ENCODE measurements around the gene ITLN2. TPM values are rescaled to one million over a fixed set of nuclear protein-coding genes. Genes with fewer than 3 reads are reported as not detected.

ITLN2 gene
- total and polyA plus RNA-seq, 2 experiments from 2014 or later: 8.0 to 12.8 TPM

DNA sequence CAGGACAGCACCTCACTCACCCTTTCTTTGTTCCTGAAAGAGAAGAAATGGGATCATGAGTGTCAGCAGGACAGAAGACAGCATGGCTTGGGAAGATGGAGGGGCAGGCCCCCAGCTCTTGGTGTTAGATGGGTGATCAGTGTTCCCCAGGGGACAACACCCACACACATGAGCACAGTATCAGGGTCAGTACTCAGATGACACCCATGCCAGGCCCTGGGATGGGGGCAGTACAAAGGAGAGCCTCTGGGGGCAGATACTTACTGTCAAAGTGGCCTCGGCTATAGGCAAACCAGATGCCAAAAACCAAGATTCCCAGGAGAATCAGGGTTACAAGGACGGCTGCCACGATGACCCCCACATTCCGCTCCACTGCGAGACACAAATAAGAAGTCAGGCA lies 44.8 kb upstream of the ITLN2 start:
- Mint-ChIP-seq H3K27ac (no peak overlapping the region), H3K9me3 (no peaks in the 10 kb centered on the region; the same call in 2 of the 3 replicates), H3K4me1 (peaks cover 17% of the 10 kb centered on the region), H3K4me3 (no peak overlapping the region), H3K36me3 (ENCODE audit: low read depth) (peaks cover 66% of the 10 kb centered on the region), H3K27me3 (ENCODE audit: insufficient read depth, low read depth, poor library complexity) (peaks cover 17% of the 10 kb centered on the region)
- Histone ChIP-seq H3K36me3 (ENCODE audit: insufficient read depth) (peaks cover 36% of the 10 kb centered on the region), H4K20me1 (replicated peaks; ENCODE audit: insufficient read depth) (peaks cover 39% of the 10 kb centered on the region), H3K4me2 (no peak overlapping the region), H3K27me3 (ENCODE audit: insufficient read depth) (no peaks in the 10 kb centered on the region), H3K4me1 (ENCODE audit: insufficient read depth) (peaks cover 4% of the 10 kb centered on the region; the same call in 1 of the 2 replicates), H3K27ac (ENCODE audit: low read depth) (peak overlapping the region; percentile 59; the same call in 1 of the 2 replicates), H3K79me2 (replicated peaks; ENCODE audit: insufficient read depth) (peaks cover 32% of the 10 kb centered on the region), H3F3A (replicated peaks; ENCODE audit: low read depth) (peaks cover 34% of the 10 kb centered on the region), H3K9me2 (ENCODE audit: insufficient read depth) (no peaks in the 10 kb centered on the region), H3K4me3 (no peak overlapping the region), H2AFZ (no peak overlapping the region)
- ATAC-seq (no peak), DNase-seq (ENCODE audit: low spot score) (no peak)
- TF ChIP-seq EZH2 (IDR thresholded peaks at IDR 0.05; ENCODE audit: low read depth, unreplicated experiment) (no peak), ZNF331 (CRISPR knock-in tag; IDR thresholded peaks at IDR 0.05; ENCODE audit: low read depth) (no peak)
- TF ChIP-seq, protein P1, sequence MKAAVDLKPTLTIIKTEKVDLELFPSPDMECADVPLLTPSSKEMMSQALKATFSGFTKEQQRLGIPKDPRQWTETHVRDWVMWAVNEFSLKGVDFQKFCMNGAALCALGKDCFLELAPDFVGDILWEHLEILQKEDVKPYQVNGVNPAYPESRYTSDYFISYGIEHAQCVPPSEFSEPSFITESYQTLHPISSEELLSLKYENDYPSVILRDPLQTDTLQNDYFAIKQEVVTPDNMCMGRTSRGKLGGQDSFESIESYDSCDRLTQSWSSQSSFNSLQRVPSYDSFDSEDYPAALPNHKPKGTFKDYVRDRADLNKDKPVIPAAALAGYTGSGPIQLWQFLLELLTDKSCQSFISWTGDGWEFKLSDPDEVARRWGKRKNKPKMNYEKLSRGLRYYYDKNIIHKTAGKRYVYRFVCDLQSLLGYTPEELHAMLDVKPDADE (IDR thresholded peaks at IDR 0.05): no peak

DNA sequence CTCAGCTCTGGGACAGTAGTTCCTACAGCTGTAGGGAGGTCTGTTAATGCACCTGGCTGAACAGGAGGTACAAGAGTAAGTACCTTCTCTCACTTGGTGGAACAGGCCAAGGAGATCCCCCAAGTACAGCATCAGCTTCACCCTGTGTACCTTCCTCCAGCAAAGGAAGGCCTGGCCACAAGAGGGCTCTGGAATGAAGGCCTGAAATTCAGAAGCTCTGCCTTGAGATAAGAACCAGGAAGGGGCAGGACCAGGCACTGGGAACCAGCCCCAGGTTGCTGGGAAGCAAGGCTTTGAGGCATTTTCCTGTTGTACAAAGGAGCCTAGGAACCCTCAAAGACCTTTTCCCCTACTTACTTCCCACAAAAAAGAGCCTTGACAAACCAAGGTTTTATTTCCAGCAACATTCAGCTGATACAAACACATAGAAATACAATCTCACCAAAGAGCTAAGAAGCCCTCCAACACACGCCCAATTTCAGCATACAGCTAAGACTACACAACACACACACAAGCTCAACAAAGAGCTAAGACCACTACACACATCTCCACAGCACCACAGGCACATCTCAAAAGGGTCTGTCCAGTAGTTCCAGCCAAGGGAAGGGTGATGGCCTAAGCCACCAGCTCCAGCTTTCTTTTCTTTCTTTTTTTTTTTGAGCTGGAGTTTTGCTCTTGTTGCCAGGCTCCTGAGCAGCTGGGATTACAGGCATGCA lies 42.9 kb upstream of the ITLN2 start:
- no peak overlapping the region for H3K4me3 Mint-ChIP-seq
- peaks cover 17% of the 10 kb centered on the region for H3K27me3 Mint-ChIP-seq (ENCODE audit: insufficient read depth, low read depth, poor library complexity)
- peak overlapping the region; percentile 92 for H3K27ac ChIP-seq (ENCODE audit: low read depth)
- 0 out of 2 replicates have a peak overlapping the region, but pooled peaks have one; percentile 48 for H3K4me2 ChIP-seq
- H3K79me2 ChIP-seq (replicated peaks; ENCODE audit: insufficient read depth): peaks cover 13% of the 10 kb centered on the region
- DNase-seq (ENCODE audit: low spot score): peak; percentile 83
- TF ChIP-seq, protein P2, sequence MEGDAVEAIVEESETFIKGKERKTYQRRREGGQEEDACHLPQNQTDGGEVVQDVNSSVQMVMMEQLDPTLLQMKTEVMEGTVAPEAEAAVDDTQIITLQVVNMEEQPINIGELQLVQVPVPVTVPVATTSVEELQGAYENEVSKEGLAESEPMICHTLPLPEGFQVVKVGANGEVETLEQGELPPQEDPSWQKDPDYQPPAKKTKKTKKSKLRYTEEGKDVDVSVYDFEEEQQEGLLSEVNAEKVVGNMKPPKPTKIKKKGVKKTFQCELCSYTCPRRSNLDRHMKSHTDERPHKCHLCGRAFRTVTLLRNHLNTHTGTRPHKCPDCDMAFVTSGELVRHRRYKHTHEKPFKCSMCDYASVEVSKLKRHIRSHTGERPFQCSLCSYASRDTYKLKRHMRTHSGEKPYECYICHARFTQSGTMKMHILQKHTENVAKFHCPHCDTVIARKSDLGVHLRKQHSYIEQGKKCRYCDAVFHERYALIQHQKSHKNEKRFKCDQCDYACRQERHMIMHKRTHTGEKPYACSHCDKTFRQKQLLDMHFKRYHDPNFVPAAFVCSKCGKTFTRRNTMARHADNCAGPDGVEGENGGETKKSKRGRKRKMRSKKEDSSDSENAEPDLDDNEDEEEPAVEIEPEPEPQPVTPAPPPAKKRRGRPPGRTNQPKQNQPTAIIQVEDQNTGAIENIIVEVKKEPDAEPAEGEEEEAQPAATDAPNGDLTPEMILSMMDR (conservative IDR thresholded peaks at IDR 0.05; ENCODE audit: low read depth in 2 of 2): peak; percentile 53 to 83
- no peak for TF ChIP-seq ZNF331 (CRISPR knock-in tag; IDR thresholded peaks at IDR 0.05; ENCODE audit: low read depth)
- H3K9me3 Mint-ChIP-seq: no peaks in the 10 kb centered on the region; the same call in 2 of the 3 replicates
- ATAC-seq: peak; percentile 93
- H3K27me3 ChIP-seq (ENCODE audit: insufficient read depth): no peaks in the 10 kb centered on the region
- H3K36me3 ChIP-seq (ENCODE audit: insufficient read depth): peaks cover 36% of the 10 kb centered on the region
- no peak overlapping the region for H2AFZ ChIP-seq
- peaks cover 17% of the 10 kb centered on the region for H3K4me1 Mint-ChIP-seq
- H3K4me1 ChIP-seq (ENCODE audit: insufficient read depth): peaks cover 7% of the 10 kb centered on the region; the same call in 1 of the 2 replicates
- H3F3A ChIP-seq (replicated peaks; ENCODE audit: low read depth): peaks cover 34% of the 10 kb centered on the region
- peaks cover 30% of the 10 kb centered on the region for H4K20me1 ChIP-seq (replicated peaks; ENCODE audit: insufficient read depth)
- H3K27ac Mint-ChIP-seq: no peak overlapping the region; the same call in 1 of the 2 replicates
- H3K36me3 Mint-ChIP-seq (ENCODE audit: low read depth): peaks cover 66% of the 10 kb centered on the region
- no peaks in the 10 kb centered on the region for H3K9me2 ChIP-seq (ENCODE audit: insufficient read depth)
- H3K4me3 ChIP-seq: no peak overlapping the region

DNA sequence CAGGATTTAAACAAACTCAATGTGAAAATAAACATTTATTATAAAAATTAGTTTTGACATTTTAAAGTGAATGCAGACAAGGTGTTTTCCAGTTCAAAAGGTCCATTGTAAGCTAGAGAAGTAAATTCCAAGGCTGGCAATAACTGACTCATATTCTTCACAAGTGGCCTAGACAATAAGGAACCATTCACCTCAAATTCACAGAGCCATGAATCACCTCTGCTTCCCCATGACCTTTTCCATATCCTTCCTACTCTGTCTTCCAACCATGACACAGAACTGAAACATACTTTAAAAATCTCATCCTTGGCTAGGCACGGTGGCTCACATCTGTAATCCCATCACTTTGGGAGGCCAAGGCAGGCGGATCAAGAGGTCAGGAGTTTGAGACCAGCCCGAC lies 41.6 kb upstream of the ITLN2 start:
- DNase-seq (ENCODE audit: low spot score): no peak
- peaks cover 59% of the 10 kb centered on the region for H3K36me3 Mint-ChIP-seq (ENCODE audit: low read depth)
- H3K4me1 Mint-ChIP-seq: peaks cover 17% of the 10 kb centered on the region
- H3K4me1 ChIP-seq (ENCODE audit: insufficient read depth): peaks cover 7% of the 10 kb centered on the region; the same call in 1 of the 2 replicates
- 0 out of 2 replicates have a peak overlapping the region, but pooled peaks have one; percentile 36 for H3K27ac ChIP-seq (ENCODE audit: low read depth)
- no peak overlapping the region for H3K4me3 Mint-ChIP-seq
- H3K4me2 ChIP-seq: no peak overlapping the region
- H4K20me1 ChIP-seq (replicated peaks; ENCODE audit: insufficient read depth): peaks cover 17% of the 10 kb centered on the region
- H3K4me3 ChIP-seq: no peak overlapping the region
- H3F3A ChIP-seq (replicated peaks; ENCODE audit: low read depth): peaks cover 29% of the 10 kb centered on the region
- peaks cover under 1% of the 10 kb centered on the region for H3K79me2 ChIP-seq (replicated peaks; ENCODE audit: insufficient read depth)
- peaks cover 22% of the 10 kb centered on the region for H3K27me3 Mint-ChIP-seq (ENCODE audit: insufficient read depth, low read depth, poor library complexity)
- H3K9me3 Mint-ChIP-seq: peaks cover 2% of the 10 kb centered on the region; the same call in 2 of the 3 replicates
- peaks cover 29% of the 10 kb centered on the region for H3K36me3 ChIP-seq (ENCODE audit: insufficient read depth)
- peak overlapping the region; percentile 32; the same call in 1 of the 2 replicates for H3K27ac Mint-ChIP-seq
- no peaks in the 10 kb centered on the region for H3K27me3 ChIP-seq (ENCODE audit: insufficient read depth)
- no peaks in the 10 kb centered on the region for H3K9me2 ChIP-seq (ENCODE audit: insufficient read depth)
- no peak overlapping the region for H2AFZ ChIP-seq
- ATAC-seq: no peak
- no peak for TF ChIP-seq STAT1 (IDR thresholded peaks at IDR 0.05; ENCODE audit: unreplicated experiment)
